ENCODE results near the gene FUS. TPM values are rescaled to one million over a fixed set of nuclear protein-coding genes. Genes with fewer than 3 reads are reported as not detected.

FUS gene
- total and polyA plus RNA-seq, 2 experiments from 2014 or later: 247 to 528 TPM

DNA sequence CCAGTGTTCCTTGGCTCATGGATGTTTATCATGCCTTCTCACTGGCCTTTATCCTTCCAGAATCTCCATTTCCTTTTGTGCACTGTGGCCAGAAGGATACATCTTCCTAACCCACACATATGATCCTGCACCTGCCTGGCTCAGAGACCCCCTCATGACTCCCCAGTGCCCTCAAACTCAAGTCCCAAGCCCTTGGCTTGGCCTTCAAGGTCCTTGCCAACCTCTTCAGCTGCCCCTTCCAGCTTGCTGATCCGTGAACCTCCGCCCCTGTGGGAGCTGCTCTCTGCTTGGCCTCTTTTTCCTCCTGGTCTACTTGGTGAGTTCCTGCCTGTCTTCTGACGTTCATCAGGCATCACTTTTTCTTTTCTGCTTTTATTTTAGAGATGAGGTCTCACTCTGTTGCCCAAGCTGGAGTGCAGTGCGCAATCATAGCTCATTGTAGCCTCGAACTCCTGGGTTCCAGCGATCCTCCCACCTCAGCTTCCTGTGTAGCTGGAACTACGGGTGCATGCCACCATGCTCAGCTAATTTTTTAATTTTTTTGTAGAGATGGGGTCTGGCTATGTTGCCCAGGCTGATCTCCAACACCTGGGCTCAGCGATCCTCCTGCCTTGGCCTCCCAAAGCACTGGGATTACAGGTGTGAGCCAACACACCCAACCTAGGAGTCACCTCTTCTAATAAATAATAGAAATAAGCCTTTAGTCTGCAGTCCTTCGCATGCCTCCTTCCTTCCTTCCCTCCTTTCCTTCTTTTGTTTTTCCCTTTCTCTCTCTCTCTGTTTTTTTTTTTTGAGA lies 25.1 kb downstream of the FUS start:
- Mint-ChIP-seq H3K4me3 (no peak overlapping the region), H3K36me3 (ENCODE audit: low read depth) (peaks cover 2% of the 10 kb centered on the region; the same call in 2 of the 3 replicates)
- H3K27me3 ChIP-seq (ENCODE audit: insufficient read depth): peaks cover 11% of the 10 kb centered on the region

DNA sequence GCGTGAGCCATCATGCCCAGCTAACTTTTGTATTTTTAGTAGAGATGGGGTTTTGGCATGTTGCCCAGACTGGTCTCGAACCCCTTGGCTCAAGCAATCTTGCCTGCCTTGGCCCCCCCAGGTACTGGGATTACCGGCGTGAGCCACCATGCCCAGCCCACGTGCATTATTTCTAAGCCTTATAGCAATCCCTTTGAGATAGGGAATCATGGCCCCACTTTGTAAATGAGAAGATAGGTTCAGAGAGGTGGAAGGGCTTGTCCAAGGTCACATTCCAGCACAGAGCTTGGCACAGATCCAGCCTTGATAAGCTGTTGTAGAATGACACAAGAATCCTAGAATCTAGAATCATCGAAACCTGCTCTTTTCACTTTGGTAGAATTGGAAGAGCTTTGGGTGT lies 26.8 kb downstream of the FUS start:
- no peak for ATAC-seq
- H3K27ac ChIP-seq (ENCODE audit: low read depth): no peak overlapping the region
- TF ChIP-seq POLR2AphosphoS5 (IDR thresholded peaks at IDR 0.05; ENCODE audit: low read depth) (no peak), NANOG (IDR thresholded peaks at IDR 0.05; ENCODE audit: borderline replicate concordance) (no peak), JUNB (IDR thresholded peaks at IDR 0.05; ENCODE audit: unreplicated experiment) (no peak), ZNF114 (CRISPR knock-in tag; IDR thresholded peaks at IDR 0.05) (no peak), EZH2phosphoT487 (IDR thresholded peaks at IDR 0.05; ENCODE audit: unreplicated experiment) (no peak), EZH2 (IDR thresholded peaks at IDR 0.05; ENCODE audit: low read depth, unreplicated experiment) (no peak)
- TF ChIP-seq, protein P1, sequence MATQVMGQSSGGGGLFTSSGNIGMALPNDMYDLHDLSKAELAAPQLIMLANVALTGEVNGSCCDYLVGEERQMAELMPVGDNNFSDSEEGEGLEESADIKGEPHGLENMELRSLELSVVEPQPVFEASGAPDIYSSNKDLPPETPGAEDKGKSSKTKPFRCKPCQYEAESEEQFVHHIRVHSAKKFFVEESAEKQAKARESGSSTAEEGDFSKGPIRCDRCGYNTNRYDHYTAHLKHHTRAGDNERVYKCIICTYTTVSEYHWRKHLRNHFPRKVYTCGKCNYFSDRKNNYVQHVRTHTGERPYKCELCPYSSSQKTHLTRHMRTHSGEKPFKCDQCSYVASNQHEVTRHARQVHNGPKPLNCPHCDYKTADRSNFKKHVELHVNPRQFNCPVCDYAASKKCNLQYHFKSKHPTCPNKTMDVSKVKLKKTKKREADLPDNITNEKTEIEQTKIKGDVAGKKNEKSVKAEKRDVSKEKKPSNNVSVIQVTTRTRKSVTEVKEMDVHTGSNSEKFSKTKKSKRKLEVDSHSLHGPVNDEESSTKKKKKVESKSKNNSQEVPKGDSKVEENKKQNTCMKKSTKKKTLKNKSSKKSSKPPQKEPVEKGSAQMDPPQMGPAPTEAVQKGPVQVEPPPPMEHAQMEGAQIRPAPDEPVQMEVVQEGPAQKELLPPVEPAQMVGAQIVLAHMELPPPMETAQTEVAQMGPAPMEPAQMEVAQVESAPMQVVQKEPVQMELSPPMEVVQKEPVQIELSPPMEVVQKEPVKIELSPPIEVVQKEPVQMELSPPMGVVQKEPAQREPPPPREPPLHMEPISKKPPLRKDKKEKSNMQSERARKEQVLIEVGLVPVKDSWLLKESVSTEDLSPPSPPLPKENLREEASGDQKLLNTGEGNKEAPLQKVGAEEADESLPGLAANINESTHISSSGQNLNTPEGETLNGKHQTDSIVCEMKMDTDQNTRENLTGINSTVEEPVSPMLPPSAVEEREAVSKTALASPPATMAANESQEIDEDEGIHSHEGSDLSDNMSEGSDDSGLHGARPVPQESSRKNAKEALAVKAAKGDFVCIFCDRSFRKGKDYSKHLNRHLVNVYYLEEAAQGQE (IDR thresholded peaks at IDR 0.05; ENCODE audit: unreplicated experiment): no peak
- TF ChIP-seq, protein P2, sequence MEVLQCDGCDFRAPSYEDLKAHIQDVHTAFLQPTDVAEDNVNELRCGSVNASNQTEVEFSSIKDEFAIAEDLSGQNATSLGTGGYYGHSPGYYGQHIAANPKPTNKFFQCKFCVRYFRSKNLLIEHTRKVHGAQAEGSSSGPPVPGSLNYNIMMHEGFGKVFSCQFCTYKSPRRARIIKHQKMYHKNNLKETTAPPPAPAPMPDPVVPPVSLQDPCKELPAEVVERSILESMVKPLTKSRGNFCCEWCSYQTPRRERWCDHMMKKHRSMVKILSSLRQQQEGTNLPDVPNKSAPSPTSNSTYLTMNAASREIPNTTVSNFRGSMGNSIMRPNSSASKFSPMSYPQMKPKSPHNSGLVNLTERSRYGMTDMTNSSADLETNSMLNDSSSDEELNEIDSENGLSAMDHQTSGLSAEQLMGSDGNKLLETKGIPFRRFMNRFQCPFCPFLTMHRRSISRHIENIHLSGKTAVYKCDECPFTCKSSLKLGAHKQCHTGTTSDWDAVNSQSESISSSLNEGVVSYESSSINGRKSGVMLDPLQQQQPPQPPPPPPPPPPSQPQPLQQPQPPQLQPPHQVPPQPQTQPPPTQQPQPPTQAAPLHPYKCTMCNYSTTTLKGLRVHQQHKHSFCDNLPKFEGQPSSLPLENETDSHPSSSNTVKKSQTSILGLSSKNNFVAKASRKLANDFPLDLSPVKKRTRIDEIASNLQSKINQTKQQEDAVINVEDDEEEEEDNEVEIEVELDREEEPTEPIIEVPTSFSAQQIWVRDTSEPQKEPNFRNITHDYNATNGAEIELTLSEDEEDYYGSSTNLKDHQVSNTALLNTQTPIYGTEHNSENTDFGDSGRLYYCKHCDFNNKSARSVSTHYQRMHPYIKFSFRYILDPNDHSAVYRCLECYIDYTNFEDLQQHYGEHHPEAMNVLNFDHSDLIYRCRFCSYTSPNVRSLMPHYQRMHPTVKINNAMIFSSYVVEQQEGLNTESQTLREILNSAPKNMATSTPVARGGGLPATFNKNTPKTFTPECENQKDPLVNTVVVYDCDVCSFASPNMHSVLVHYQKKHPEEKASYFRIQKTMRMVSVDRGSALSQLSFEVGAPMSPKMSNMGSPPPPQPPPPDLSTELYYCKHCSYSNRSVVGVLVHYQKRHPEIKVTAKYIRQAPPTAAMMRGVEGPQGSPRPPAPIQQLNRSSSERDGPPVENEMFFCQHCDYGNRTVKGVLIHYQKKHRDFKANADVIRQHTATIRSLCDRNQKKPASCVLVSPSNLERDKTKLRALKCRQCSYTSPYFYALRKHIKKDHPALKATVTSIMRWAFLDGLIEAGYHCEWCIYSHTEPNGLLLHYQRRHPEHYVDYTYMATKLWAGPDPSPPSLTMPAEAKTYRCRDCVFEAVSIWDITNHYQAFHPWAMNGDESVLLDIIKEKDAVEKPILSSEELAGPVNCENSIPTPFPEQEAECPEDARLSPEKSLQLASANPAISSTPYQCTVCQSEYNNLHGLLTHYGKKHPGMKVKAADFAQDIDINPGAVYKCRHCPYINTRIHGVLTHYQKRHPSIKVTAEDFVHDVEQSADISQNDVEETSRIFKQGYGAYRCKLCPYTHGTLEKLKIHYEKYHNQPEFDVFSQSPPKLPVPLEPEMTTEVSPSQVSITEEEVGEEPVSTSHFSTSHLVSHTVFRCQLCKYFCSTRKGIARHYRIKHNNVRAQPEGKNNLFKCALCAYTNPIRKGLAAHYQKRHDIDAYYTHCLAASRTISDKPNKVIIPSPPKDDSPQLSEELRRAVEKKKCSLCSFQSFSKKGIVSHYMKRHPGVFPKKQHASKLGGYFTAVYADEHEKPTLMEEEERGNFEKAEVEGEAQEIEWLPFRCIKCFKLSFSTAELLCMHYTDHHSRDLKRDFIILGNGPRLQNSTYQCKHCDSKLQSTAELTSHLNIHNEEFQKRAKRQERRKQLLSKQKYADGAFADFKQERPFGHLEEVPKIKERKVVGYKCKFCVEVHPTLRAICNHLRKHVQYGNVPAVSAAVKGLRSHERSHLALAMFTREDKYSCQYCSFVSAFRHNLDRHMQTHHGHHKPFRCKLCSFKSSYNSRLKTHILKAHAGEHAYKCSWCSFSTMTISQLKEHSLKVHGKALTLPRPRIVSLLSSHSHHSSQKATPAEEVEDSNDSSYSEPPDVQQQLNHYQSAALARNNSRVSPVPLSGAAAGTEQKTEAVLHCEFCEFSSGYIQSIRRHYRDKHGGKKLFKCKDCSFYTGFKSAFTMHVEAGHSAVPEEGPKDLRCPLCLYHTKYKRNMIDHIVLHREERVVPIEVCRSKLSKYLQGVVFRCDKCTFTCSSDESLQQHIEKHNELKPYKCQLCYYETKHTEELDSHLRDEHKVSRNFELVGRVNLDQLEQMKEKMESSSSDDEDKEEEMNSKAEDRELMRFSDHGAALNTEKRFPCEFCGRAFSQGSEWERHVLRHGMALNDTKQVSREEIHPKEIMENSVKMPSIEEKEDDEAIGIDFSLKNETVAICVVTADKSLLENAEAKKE (CRISPR knock-in tag; IDR thresholded peaks at IDR 0.05): no peak
- TF ChIP-seq, protein P3, sequence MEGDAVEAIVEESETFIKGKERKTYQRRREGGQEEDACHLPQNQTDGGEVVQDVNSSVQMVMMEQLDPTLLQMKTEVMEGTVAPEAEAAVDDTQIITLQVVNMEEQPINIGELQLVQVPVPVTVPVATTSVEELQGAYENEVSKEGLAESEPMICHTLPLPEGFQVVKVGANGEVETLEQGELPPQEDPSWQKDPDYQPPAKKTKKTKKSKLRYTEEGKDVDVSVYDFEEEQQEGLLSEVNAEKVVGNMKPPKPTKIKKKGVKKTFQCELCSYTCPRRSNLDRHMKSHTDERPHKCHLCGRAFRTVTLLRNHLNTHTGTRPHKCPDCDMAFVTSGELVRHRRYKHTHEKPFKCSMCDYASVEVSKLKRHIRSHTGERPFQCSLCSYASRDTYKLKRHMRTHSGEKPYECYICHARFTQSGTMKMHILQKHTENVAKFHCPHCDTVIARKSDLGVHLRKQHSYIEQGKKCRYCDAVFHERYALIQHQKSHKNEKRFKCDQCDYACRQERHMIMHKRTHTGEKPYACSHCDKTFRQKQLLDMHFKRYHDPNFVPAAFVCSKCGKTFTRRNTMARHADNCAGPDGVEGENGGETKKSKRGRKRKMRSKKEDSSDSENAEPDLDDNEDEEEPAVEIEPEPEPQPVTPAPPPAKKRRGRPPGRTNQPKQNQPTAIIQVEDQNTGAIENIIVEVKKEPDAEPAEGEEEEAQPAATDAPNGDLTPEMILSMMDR (conservative IDR thresholded peaks at IDR 0.05; ENCODE audit: low read depth in 2 of 2): no peak

More for the DNA sequence above, 25.1 kb downstream of the FUS start:
- H3K4me1 ChIP-seq (ENCODE audit: insufficient read depth): peaks cover 16% of the 10 kb centered on the region
- DNase-seq (ENCODE audit: low spot score) (no peak), ATAC-seq (no peak)
- H3K36me3 ChIP-seq (ENCODE audit: insufficient read depth): no peaks in the 10 kb centered on the region
- peaks cover 12% of the 10 kb centered on the region for H3K4me1 Mint-ChIP-seq
- H3K27ac ChIP-seq (ENCODE audit: low read depth): no peak overlapping the region
- H3K79me2 ChIP-seq (replicated peaks; ENCODE audit: insufficient read depth): no peaks in the 10 kb centered on the region
- 0 out of 2 replicates have a peak, but pooled peaks cover 9% of the 10 kb centered on the region for H4K20me1 ChIP-seq (replicated peaks; ENCODE audit: insufficient read depth)
- peaks cover 24% of the 10 kb centered on the region for H3F3A ChIP-seq (replicated peaks; ENCODE audit: low read depth)
- no peak overlapping the region for H3K4me3 ChIP-seq
- no peaks in the 10 kb centered on the region; the same call in 2 of the 3 replicates for H3K9me3 Mint-ChIP-seq
- H3K4me2 ChIP-seq: no peak overlapping the region
- no peak overlapping the region for H2AFZ ChIP-seq
- H3K27me3 Mint-ChIP-seq (ENCODE audit: insufficient read depth, low read depth, poor library complexity): peaks cover 21% of the 10 kb centered on the region
- TF ChIP-seq NANOG (IDR thresholded peaks at IDR 0.05; ENCODE audit: borderline replicate concordance): no peak
- H3K27ac Mint-ChIP-seq: no peak overlapping the region
- H3K9me2 ChIP-seq (ENCODE audit: insufficient read depth): no peaks in the 10 kb centered on the region

More for the DNA sequence above, 26.8 kb downstream of the FUS start:
- Histone ChIP-seq H3K4me3 (no peak overlapping the region), H3K9me2 (ENCODE audit: insufficient read depth) (no peaks in the 10 kb centered on the region), H3K4me1 (ENCODE audit: insufficient read depth) (peaks cover 5% of the 10 kb centered on the region), H3F3A (replicated peaks; ENCODE audit: low read depth) (peaks cover 8% of the 10 kb centered on the region), H2AFZ (no peak overlapping the region), H4K20me1 (replicated peaks; ENCODE audit: insufficient read depth) (no peaks in the 10 kb centered on the region), H3K79me2 (replicated peaks; ENCODE audit: insufficient read depth) (no peaks in the 10 kb centered on the region), H3K36me3 (ENCODE audit: insufficient read depth) (no peaks in the 10 kb centered on the region), H3K27me3 (ENCODE audit: insufficient read depth) (peaks cover 11% of the 10 kb centered on the region), H3K4me2 (no peak overlapping the region)
- DNase-seq (ENCODE audit: low spot score): no peak
- H3K27me3 Mint-ChIP-seq (ENCODE audit: insufficient read depth, low read depth, poor library complexity): peaks cover 15% of the 10 kb centered on the region
- H3K27ac Mint-ChIP-seq: no peak overlapping the region
- H3K4me3 Mint-ChIP-seq: no peak overlapping the region
- H3K9me3 Mint-ChIP-seq: no peaks in the 10 kb centered on the region
- H3K36me3 Mint-ChIP-seq (ENCODE audit: low read depth): no peaks in the 10 kb centered on the region
- peaks cover 4% of the 10 kb centered on the region; the same call in 2 of the 3 replicates for H3K4me1 Mint-ChIP-seq
